Measurements from ENCODE around the gene PTPRCAP. TPM values are rescaled to one million over a fixed set of nuclear protein-coding genes. Genes with fewer than 3 reads are reported as not detected.

PTPRCAP gene
- total and polyA plus RNA-seq, 2 donors (not counting 1 experiment from before 2014, with no cell fraction given): 266 to 565 TPM

GRCh38 chr11:67472882-67473281 is 35.4 kb upstream of the PTPRCAP start:
- WGBS (ENCODE audit: insufficient coverage): 91% methylated on average over 5 of the region's 7 CpGs
- CTCF ChIA-PET: interaction anchor here (0.7 to 1.4 kb wide), 2 partner anchors 9 to 66 kb away, joined by 3 to 4 read pairs; no protein-coding TSS in a partner anchor
- TF ChIP-seq, protein P1, sequence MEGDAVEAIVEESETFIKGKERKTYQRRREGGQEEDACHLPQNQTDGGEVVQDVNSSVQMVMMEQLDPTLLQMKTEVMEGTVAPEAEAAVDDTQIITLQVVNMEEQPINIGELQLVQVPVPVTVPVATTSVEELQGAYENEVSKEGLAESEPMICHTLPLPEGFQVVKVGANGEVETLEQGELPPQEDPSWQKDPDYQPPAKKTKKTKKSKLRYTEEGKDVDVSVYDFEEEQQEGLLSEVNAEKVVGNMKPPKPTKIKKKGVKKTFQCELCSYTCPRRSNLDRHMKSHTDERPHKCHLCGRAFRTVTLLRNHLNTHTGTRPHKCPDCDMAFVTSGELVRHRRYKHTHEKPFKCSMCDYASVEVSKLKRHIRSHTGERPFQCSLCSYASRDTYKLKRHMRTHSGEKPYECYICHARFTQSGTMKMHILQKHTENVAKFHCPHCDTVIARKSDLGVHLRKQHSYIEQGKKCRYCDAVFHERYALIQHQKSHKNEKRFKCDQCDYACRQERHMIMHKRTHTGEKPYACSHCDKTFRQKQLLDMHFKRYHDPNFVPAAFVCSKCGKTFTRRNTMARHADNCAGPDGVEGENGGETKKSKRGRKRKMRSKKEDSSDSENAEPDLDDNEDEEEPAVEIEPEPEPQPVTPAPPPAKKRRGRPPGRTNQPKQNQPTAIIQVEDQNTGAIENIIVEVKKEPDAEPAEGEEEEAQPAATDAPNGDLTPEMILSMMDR (IDR thresholded peaks at IDR 0.05): no peak
- no peak for TF ChIP-seq EZH2 (IDR thresholded peaks at IDR 0.05; ENCODE audit: borderline replicate concordance, insufficient read depth, low read depth, low read length, poor library complexity, severe bottlenecking)

GRCh38 chr11:67470337-67471002 is 33.0 kb upstream of the PTPRCAP start:
- ChIA-PET POLR2A (interaction anchor here (0.6 to 10.4 kb wide), 9 partner anchors 12 to 84 kb away, joined by 3 to 215 read pairs (median 12); partner anchors contain the start of genes AIP, CORO1B, PPP1CA and PTPRCAP), CTCF (interaction anchor here (0.6 to 6.7 kb wide), 13 partner anchors 11 to 113 kb away, joined by 3 to 64 read pairs (median 3); partner anchors contain the start of genes PITPNM1, PPP1CA, PTPRCAP and RAD9A)
- H3K27ac Mint-ChIP-seq: peak overlapping the region; percentile 56
- Histone ChIP-seq H3K79me2 (ENCODE audit: control insufficient read depth, insufficient read depth, low read length) (peaks cover 32% of the 10 kb centered on the region), H3K9me3 (ENCODE audit: control extremely low read depth in 1 of 3, control insufficient read depth in 2 of 3, insufficient read depth in 1 of 3, low read length in 2 of 3) (no peaks in the 10 kb centered on the region), H3K4me1 (ENCODE audit: control insufficient read depth in 2 of 2, insufficient read depth in 2 of 2, low read length in 2 of 2) (peaks cover 23 to 44% of the 10 kb centered on the region in 2 donors), H3K27ac (ENCODE audit: low read length in 2 of 2) (no peak overlapping the region), H4K20me1 (ENCODE audit: control insufficient read depth, insufficient read depth, low read length, poor library complexity, severe bottlenecking) (peaks cover 10% of the 10 kb centered on the region), H3K9ac (ENCODE audit: low read length) (no peak overlapping the region), H3K4me2 (replicated peaks; ENCODE audit: low read depth, low read length, poor library complexity, severe bottlenecking) (no peak overlapping the region), H3K36me3 (replicated peaks in 1 of 2; ENCODE audit: control extremely low read depth in 1 of 2, control insufficient read depth in 1 of 2, extremely low read depth in 1 of 2, insufficient read depth in 2 of 2, low read length in 1 of 2) (peaks cover 2 to 9% of the 10 kb centered on the region in 2 experiments), H3K27me3 (replicated peaks in 1 of 4; ENCODE audit: control extremely low read depth in 1 of 4, control insufficient read depth in 3 of 4, insufficient read depth in 4 of 4, low read length in 3 of 4) (no peaks in the 10 kb centered on the region), H2AFZ (ENCODE audit: insufficient read depth, low read depth, low read length, poor library complexity, severe bottlenecking) (no peak overlapping the region), H3K4me3 (ENCODE audit: control extremely low read depth in 1 of 5, extremely low read depth in 1 of 5, insufficient read depth in 1 of 5, low read depth in 2 of 5, low read length in 4 of 5) (no peak overlapping the region)
- TF ChIP-seq, protein P1 (IDR thresholded peaks at IDR 0.05): no peak
- no peak for TF ChIP-seq EZH2 (IDR thresholded peaks at IDR 0.05; ENCODE audit: borderline replicate concordance, insufficient read depth, low read depth, low read length, poor library complexity, severe bottlenecking)
- no peaks in the 10 kb centered on the region for H3K9me3 Mint-ChIP-seq (ENCODE audit: insufficient read depth)
- ATAC-seq (ENCODE audit: low read depth) (no peak), DNase-seq (no peak)
- H3K4me3 Mint-ChIP-seq: peak overlapping the region; percentile 60
- intact Hi-C loops (cut with micrococcal nuclease): no loop called here
- H3K4me1 Mint-ChIP-seq: peaks cover 36% of the 10 kb centered on the region
- no peaks in the 10 kb centered on the region for H3K27me3 Mint-ChIP-seq
- 84% methylated on average over 4 of the region's 8 CpGs for WGBS (ENCODE audit: insufficient coverage)

More at GRCh38 chr11:67472882-67473281, 35.4 kb upstream of the PTPRCAP start:
- no peak overlapping the region for H3K4me2 ChIP-seq (replicated peaks; ENCODE audit: low read depth, low read length, poor library complexity, severe bottlenecking)
- intact Hi-C loops (cut with micrococcal nuclease): no loop called here
- no peaks in the 10 kb centered on the region for H3K36me3 ChIP-seq (replicated peaks in 1 of 2; ENCODE audit: control extremely low read depth in 1 of 2, control insufficient read depth in 1 of 2, extremely low read depth in 1 of 2, insufficient read depth in 2 of 2, low read length in 1 of 2)
- no peaks in the 10 kb centered on the region for H3K9me3 ChIP-seq (ENCODE audit: control extremely low read depth in 1 of 3, control insufficient read depth in 2 of 3, insufficient read depth in 1 of 3, low read length in 2 of 3)
- Mint-ChIP-seq H3K9me3 (ENCODE audit: insufficient read depth) (no peaks in the 10 kb centered on the region), H3K4me1 (peaks cover 19% of the 10 kb centered on the region), H3K27ac (no peak overlapping the region), H3K4me3 (no peak overlapping the region), H3K27me3 (no peaks in the 10 kb centered on the region)
- H2AFZ ChIP-seq (ENCODE audit: insufficient read depth, low read depth, low read length, poor library complexity, severe bottlenecking): no peak overlapping the region
- no peak overlapping the region for H3K4me3 ChIP-seq (ENCODE audit: control extremely low read depth in 1 of 5, extremely low read depth in 1 of 5, insufficient read depth in 1 of 5, low read depth in 2 of 5, low read length in 4 of 5)
- peaks cover 9% of the 10 kb centered on the region for H4K20me1 ChIP-seq (ENCODE audit: control insufficient read depth, insufficient read depth, low read length, poor library complexity, severe bottlenecking)
- no peak overlapping the region for H3K27ac ChIP-seq (ENCODE audit: low read length in 2 of 2)
- peaks cover 12 to 21% of the 10 kb centered on the region in 2 donors for H3K4me1 ChIP-seq (ENCODE audit: control insufficient read depth in 2 of 2, insufficient read depth in 2 of 2, low read length in 2 of 2)
- H3K9ac ChIP-seq (ENCODE audit: low read length): no peak overlapping the region
- H3K27me3 ChIP-seq (replicated peaks in 1 of 4; ENCODE audit: control extremely low read depth in 1 of 4, control insufficient read depth in 3 of 4, insufficient read depth in 4 of 4, low read length in 3 of 4): no peaks in the 10 kb centered on the region
- no peak for ATAC-seq (ENCODE audit: low read depth)
- POLR2A ChIA-PET: interaction anchor here (0.6 to 10.4 kb wide), 3 partner anchors 24 to 71 kb away, joined by 3 to 215 read pairs (median 6); partner anchors contain the start of genes PPP1CA and PTPRCAP
- H3K79me2 ChIP-seq (ENCODE audit: control insufficient read depth, insufficient read depth, low read length): peaks cover 15% of the 10 kb centered on the region
- DNase-seq: no peak
